ENCODE measurements around the gene MT2A.
"Not testable (repeated sequence)": the region's sequence is repeated elsewhere in the genome, so short reads cannot be mapped to it uniquely, and the experiment has no call there.

The MT2A gene

DNA sequence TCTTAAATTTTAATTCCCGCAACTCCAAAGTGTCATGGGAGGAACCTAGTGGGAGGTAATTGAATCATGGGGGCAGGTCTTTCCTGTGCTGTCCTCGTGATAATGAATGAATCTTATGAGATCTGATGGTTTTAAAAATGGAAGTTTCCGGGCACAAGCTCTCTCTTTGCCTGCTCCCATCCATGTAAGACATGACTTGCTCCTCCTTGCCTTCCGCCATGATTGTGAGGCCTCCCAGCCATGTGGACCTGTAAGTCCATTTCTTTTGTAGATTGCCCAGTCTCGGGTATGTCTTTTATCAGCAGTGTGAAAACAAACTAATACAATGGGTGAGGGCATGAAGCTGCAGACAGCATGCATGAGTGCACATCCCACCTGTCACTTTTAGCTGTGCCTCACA is 14.8 kb downstream of the MT2A start:
- H3K27ac Mint-ChIP-seq; H3K36me3 Mint-ChIP-seq (ENCODE audit: low read depth); DNase-seq; H3K9me3 Mint-ChIP-seq; H3K4me3 Mint-ChIP-seq: not testable (repeated sequence)
- Mint-ChIP-seq H3K4me1 (ENCODE audit: low read depth) (peaks cover 15% of the 10 kb centered on the region), H3K27me3 (peaks cover 35% of the 10 kb centered on the region)

GRCh38 chr16:56623637-56624036 is 15.3 kb downstream of the MT2A start:
- no peaks in the 10 kb centered on the region for H3K9me3 Mint-ChIP-seq
- H3K4me3 Mint-ChIP-seq = no peak overlapping the region
- no peak overlapping the region for H3K27ac Mint-ChIP-seq
- H3K27me3 Mint-ChIP-seq = peaks cover 30% of the 10 kb centered on the region
- H3K36me3 Mint-ChIP-seq (ENCODE audit: low read depth) = no peaks in the 10 kb centered on the region
- no peak for DNase-seq
- H3K4me1 Mint-ChIP-seq (ENCODE audit: low read depth) = peaks cover 15% of the 10 kb centered on the region

DNA sequence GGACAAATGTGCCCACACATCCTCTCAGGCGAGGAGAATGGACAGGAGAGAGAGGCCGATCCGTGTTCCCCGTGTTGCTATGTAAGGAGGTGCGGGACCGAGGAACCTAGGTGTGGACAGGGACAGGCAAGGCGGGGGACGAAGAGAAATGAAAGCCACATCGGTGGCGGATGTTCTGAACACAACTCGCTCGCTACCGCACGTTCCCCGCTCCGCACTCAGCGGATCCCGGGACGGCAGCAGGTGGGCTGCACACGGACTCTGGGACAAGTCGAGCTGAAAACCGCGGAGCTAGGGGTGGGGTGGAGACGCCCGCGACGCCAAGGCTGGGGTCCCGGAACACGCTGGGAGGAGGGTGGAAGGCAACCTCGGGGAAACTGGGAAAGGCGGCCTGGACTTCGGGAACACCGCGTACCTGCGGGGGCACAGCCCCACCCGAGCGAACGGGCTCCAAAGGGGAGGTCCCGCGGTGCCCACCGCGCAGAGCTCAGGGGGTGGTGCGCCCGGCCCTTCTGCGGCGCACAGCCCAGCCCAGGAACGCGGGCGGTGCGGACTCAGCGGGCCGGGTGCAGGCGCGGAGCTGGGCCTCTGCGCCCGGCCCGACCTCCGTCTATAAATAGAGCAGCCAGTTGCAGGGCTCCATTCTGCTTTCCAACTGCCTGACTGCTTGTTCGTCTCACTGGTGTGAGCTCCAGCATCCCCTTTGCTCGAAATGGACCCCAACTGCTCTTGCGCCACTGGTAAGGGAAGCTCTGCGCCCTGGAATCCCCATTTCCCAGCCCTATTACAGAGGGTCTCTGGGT is 17.0 kb downstream of the MT2A start, which contains the start of gene MT1E:
Gene MT1E, plus strand, starts transcription at position 642 of the 803 bp plus-strand sequence. Its CDS starts 71 bp downstream, at position 713.
- peaks cover 30% of the 10 kb centered on the region for H3K27me3 Mint-ChIP-seq
- peak; percentile 77 for DNase-seq
- H3K4me3 Mint-ChIP-seq = peak within 1 kb of the TSS; percentile 81
- no peaks in the 10 kb centered on the region for H3K9me3 Mint-ChIP-seq
- H3K4me1 Mint-ChIP-seq (ENCODE audit: low read depth) = peaks cover 15% of the 10 kb centered on the region
- peak within 1 kb of the TSS; percentile 75 for H3K27ac Mint-ChIP-seq
- no peaks in the 10 kb centered on the region for H3K36me3 Mint-ChIP-seq (ENCODE audit: low read depth)

DNA sequence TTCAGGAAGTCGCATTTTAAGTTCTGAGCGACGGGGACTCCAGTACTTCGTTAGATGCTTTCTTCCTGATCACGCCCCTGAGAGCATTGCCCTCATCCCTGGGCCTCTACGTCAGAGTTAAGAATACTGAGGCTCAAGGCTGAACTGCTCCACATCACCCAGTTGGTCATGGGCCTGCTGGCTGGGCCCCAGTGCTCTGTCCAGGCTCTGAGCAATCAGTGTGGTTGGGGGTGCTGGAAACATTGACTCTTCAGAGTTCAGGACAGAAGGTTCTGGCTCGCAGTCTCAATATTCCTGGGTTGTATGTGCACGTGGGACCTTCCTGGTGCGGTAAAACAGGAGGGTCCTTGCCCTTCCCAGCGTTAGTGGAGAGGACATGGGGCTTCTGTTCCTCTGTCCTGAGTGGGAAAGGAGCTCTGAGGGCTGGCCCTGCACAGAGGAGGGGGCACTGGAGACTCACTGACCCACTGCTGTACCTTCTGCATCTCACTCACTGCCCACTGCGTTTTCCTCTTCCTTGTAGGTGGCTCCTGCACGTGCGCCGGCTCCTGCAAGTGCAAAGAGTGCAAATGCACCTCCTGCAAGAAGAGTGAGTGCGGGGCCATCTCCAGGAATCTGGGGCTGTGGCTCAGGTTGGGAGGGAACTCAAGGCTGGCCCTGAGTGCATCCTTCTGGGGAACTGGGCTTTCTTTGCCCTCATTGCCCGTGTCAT is 17.7 kb downstream of the MT2A start:
- no peaks in the 10 kb centered on the region for H3K9me3 Mint-ChIP-seq
- H3K27ac Mint-ChIP-seq = no peak overlapping the region
- DNase-seq = no peak
- no peaks in the 10 kb centered on the region for H3K36me3 Mint-ChIP-seq (ENCODE audit: low read depth)
- H3K27me3 Mint-ChIP-seq = peaks cover 37% of the 10 kb centered on the region
- peak overlapping the region; percentile 81 for H3K4me3 Mint-ChIP-seq
- peaks cover 15% of the 10 kb centered on the region for H3K4me1 Mint-ChIP-seq (ENCODE audit: low read depth)

GRCh38 chr16:56626685-56627084 is 18.3 kb downstream of the MT2A start:
- no peaks in the 10 kb centered on the region for H3K9me3 Mint-ChIP-seq
- DNase-seq = no peak
- peaks cover 15% of the 10 kb centered on the region for H3K4me1 Mint-ChIP-seq (ENCODE audit: low read depth)
- peaks cover 43% of the 10 kb centered on the region for H3K27me3 Mint-ChIP-seq
- no peak overlapping the region for H3K27ac Mint-ChIP-seq
- peak overlapping the region; percentile 81 for H3K4me3 Mint-ChIP-seq
- no peaks in the 10 kb centered on the region for H3K36me3 Mint-ChIP-seq (ENCODE audit: low read depth)

GRCh38 chr16:56628486-56629350 is 20.3 kb downstream of the MT2A start:
- no peak for DNase-seq
- no peaks in the 10 kb centered on the region for H3K36me3 Mint-ChIP-seq (ENCODE audit: low read depth)
- peaks cover 63% of the 10 kb centered on the region for H3K27me3 Mint-ChIP-seq
- no peaks in the 10 kb centered on the region for H3K9me3 Mint-ChIP-seq
- peaks cover 22% of the 10 kb centered on the region for H3K4me1 Mint-ChIP-seq (ENCODE audit: low read depth)
- H3K4me3 Mint-ChIP-seq = no peak overlapping the region
- no peak overlapping the region for H3K27ac Mint-ChIP-seq

GRCh38 chr16:56629531-56629930 is 21.1 kb downstream of the MT2A start:
- no peak overlapping the region for H3K27ac Mint-ChIP-seq
- no peak overlapping the region for H3K4me3 Mint-ChIP-seq
- no peak for DNase-seq
- H3K27me3 Mint-ChIP-seq = peaks cover 71% of the 10 kb centered on the region
- H3K4me1 Mint-ChIP-seq (ENCODE audit: low read depth) = peaks cover 22% of the 10 kb centered on the region
- H3K9me3 Mint-ChIP-seq = no peaks in the 10 kb centered on the region
- no peaks in the 10 kb centered on the region for H3K36me3 Mint-ChIP-seq (ENCODE audit: low read depth)

DNA sequence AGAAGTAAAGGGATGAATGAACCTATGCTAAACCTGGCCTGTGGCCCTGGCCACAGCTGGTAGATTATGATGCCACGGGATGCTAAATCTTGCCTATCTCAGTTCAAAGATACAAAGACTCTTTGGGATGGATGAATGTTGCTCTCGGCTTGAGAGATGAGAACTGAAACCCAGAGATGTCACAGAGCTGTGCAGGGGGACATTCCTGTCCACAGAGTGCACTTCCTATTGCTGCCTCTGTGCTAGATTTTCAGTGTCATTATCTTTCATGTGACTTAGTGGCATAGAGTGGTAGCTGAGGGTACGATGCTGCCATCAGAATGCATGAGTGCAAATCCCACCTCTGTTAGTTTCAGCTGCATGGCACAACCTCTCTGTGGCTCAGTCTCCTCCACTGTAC is 21.8 kb downstream of the MT2A start:
- H3K36me3 Mint-ChIP-seq (ENCODE audit: low read depth) = no peaks in the 10 kb centered on the region
- H3K27me3 Mint-ChIP-seq = peaks cover 72% of the 10 kb centered on the region
- H3K4me3 Mint-ChIP-seq = no peak overlapping the region
- no peak overlapping the region for H3K27ac Mint-ChIP-seq
- H3K9me3 Mint-ChIP-seq = no peaks in the 10 kb centered on the region
- H3K4me1 Mint-ChIP-seq (ENCODE audit: low read depth) = peaks cover 22% of the 10 kb centered on the region
- no peak for DNase-seq

DNA sequence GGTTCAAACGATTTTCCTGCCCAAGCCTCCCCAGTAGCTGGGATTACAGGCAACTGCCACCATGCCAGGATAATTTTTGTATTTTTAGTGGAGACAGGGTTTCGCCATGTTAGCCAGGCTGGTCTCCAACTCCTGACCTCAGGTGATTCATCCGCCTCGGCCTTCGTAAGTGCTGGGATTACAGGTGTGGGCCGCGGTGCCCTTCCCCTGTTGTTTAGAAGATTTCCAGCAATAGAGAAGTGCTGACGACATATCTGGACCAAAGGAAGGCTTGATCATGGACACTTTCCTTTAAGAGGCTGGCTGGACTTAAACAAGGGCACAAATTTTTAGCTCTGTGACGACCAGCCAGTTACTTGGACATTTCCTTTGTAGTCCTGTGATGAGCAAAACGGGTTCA is 22.8 kb downstream of the MT2A start:
- Mint-ChIP-seq H3K4me3 (no peak overlapping the region), H3K27ac (no peak overlapping the region), H3K9me3 (no peaks in the 10 kb centered on the region), H3K27me3 (peaks cover 73% of the 10 kb centered on the region), H3K36me3 (ENCODE audit: low read depth) (no peaks in the 10 kb centered on the region), H3K4me1 (ENCODE audit: low read depth) (peaks cover 20% of the 10 kb centered on the region)
- DNase-seq = no peak

- Mint-ChIP-seq H3K4me1 (ENCODE audit: low read depth) (peaks cover 19% of the 10 kb centered on the region), H3K9me3 (no peaks in the 10 kb centered on the region), H3K36me3 (ENCODE audit: low read depth) (no peaks in the 10 kb centered on the region), H3K27me3 (peaks cover 74% of the 10 kb centered on the region), H3K27ac (no peak overlapping the region), H3K4me3 (peak overlapping the region; percentile 34)
- no peak for DNase-seq
Measured at GRCh38 chr16:56631832-56632155, 23.4 kb downstream of the MT2A start.

GRCh38 chr16:56632156-56632847 is 23.9 kb downstream of the MT2A start, which contains the start of gene MT1M:
Gene MT1M (plus strand): TSS chr16:56632659. CDS start chr16:56632732, 73 bp downstream.
- Mint-ChIP-seq H3K27me3 (peaks cover 74% of the 10 kb centered on the region), H3K27ac (no peak within 1 kb of the TSS), H3K4me3 (peak within 1 kb of the TSS; percentile 43), H3K9me3 (no peaks in the 10 kb centered on the region), H3K36me3 (ENCODE audit: low read depth) (no peaks in the 10 kb centered on the region), H3K4me1 (ENCODE audit: low read depth) (peaks cover 19% of the 10 kb centered on the region)
- no peak for DNase-seq

GRCh38 chr16:56632848-56633365 is 24.5 kb downstream of the MT2A start:
- H3K9me3 Mint-ChIP-seq = no peaks in the 10 kb centered on the region
- H3K27ac Mint-ChIP-seq = no peak overlapping the region
- no peaks in the 10 kb centered on the region for H3K36me3 Mint-ChIP-seq (ENCODE audit: low read depth)
- no peak for DNase-seq
- peak overlapping the region; percentile 15 for H3K4me3 Mint-ChIP-seq
- peaks cover 22% of the 10 kb centered on the region for H3K4me1 Mint-ChIP-seq (ENCODE audit: low read depth)
- peaks cover 79% of the 10 kb centered on the region for H3K27me3 Mint-ChIP-seq

GRCh38 chr16:56633535-56633934 is 25.2 kb downstream of the MT2A start:
- Mint-ChIP-seq H3K4me1 (ENCODE audit: low read depth) (peaks cover 27% of the 10 kb centered on the region), H3K9me3 (no peaks in the 10 kb centered on the region), H3K27me3 (peaks cover 85% of the 10 kb centered on the region), H3K27ac (no peak overlapping the region), H3K4me3 (no peak overlapping the region), H3K36me3 (ENCODE audit: low read depth) (no peaks in the 10 kb centered on the region)
- DNase-seq = no peak

All from activated T-cell treated with anti-CD3 and anti-CD28 coated beads, Interleukin-2, amount 50 U/mL, for 24 hours (primary cell).